ENCODE measurements around the gene POLDIP2. TPM values are rescaled to one million over a fixed set of nuclear protein-coding genes. Genes with fewer than 3 reads are reported as not detected.

The POLDIP2 gene
- total and polyA plus RNA-seq, 2 of the 4 experiments (the other 2 are of a cell fraction), result 66.7 to 77.8 TPM

GRCh38 chr17:28396635-28397239, 39.4 kb upstream of the POLDIP2 start:
- no peak overlapping the region for H2BK120ac ChIP-seq (ENCODE audit: low read depth, low read length)
- no peak overlapping the region for H3K14ac ChIP-seq (replicated peaks; ENCODE audit: low read depth, low read length)
- H3K79me1 ChIP-seq (ENCODE audit: low read depth in 1 of 2, low read length in 2 of 2), result no peaks in the 10 kb centered on the region
- ATAC-seq (ENCODE audit: low read depth) (no peak), DNase-seq (no peak)
- no peak overlapping the region for H2BK5ac ChIP-seq (ENCODE audit: low read depth, low read length, poor library complexity, severe bottlenecking)
- no peak overlapping the region for H2AK9ac ChIP-seq (replicated peaks; ENCODE audit: low read depth, low read length, poor library complexity)
- peaks cover 9% of the 10 kb centered on the region for H3K4me1 ChIP-seq (ENCODE audit: control insufficient read depth, insufficient read depth, low read length)
- in situ Hi-C loops (cut with MboI; ENCODE audit: low sequenced_read_pairs), result no loop called here
- TF ChIP-seq RFX5 (IDR thresholded peaks at IDR 0.05; ENCODE audit: low read depth, low read length) (no peak), USF2 (IDR thresholded peaks at IDR 0.05; ENCODE audit: low read depth, low read length) (no peak), ELK1 (IDR thresholded peaks at IDR 0.05; ENCODE audit: borderline replicate concordance, low read depth, low read length) (no peak), SMC3 (IDR thresholded peaks at IDR 0.05; ENCODE audit: low read depth, low read length) (no peak), MAFK (IDR thresholded peaks at IDR 0.05; ENCODE audit: low read depth, low read length) (no peak), FOS (IDR thresholded peaks at IDR 0.05; ENCODE audit: low read depth, low read length) (no peak), CHD1 (IDR thresholded peaks at IDR 0.05; ENCODE audit: low read depth, low read length) (no peak), MXI1 (IDR thresholded peaks at IDR 0.05; ENCODE audit: borderline replicate concordance, low read depth, low read length) (no peak), RAD21 (IDR thresholded peaks at IDR 0.05; ENCODE audit: low read length) (no peak), POLR2A (IDR thresholded peaks at IDR 0.05; ENCODE audit: low read depth, low read length) (no peak), MAZ (IDR thresholded peaks at IDR 0.05; ENCODE audit: borderline replicate concordance, low read depth, low read length) (no peak), CEBPB (IDR thresholded peaks at IDR 0.05; ENCODE audit: low read depth, low read length) (no peak), BHLHE40 (IDR thresholded peaks at IDR 0.05; ENCODE audit: low read depth, low read length) (no peak), RCOR1 (IDR thresholded peaks at IDR 0.05; ENCODE audit: insufficient replicate concordance, low read length) (no peak), CTCF (conservative IDR thresholded peaks at IDR 0.05; ENCODE audit: low read depth, low read length) (no peak)
- WGBS, 2 experiments (ENCODE audit: extremely low coverage in 2 of 2, insufficient read length in 1 of 2), result 100% methylated on average over 1 of the region's 6 CpGs; no CpG with 5 or more reads in 1 of the 2 experiments
- no peak overlapping the region for H4K8ac ChIP-seq (ENCODE audit: low read depth in 2 of 2, low read length in 2 of 2)
- H3K4me3 ChIP-seq (ENCODE audit: insufficient read depth, low read depth, low read length), result no peak overlapping the region
- no peak overlapping the region for H4K91ac ChIP-seq (ENCODE audit: insufficient read depth, low read depth, low read length)
- H2AFZ ChIP-seq (replicated peaks; ENCODE audit: low read length, poor library complexity), result no peak overlapping the region
- H2AK5ac ChIP-seq (ENCODE audit: low read depth, low read length), result no peak overlapping the region
- no peak overlapping the region for H3K18ac ChIP-seq (ENCODE audit: low read depth, low read length)
- no peak overlapping the region for H4K5ac ChIP-seq (ENCODE audit: low read depth, low read length)
- no peaks in the 10 kb centered on the region for H3K27me3 ChIP-seq (ENCODE audit: control insufficient read depth, insufficient read depth, low read length)
- no peak overlapping the region for H2BK15ac ChIP-seq (ENCODE audit: low read depth, low read length)
- dilution Hi-C loops (cut with HindIII; ENCODE audit: low sequenced_read_pairs, unreplicated experiment), result no loop called here
- peaks cover 27% of the 10 kb centered on the region for H3K36me3 ChIP-seq (ENCODE audit: control insufficient read depth, insufficient read depth, low read length)
- no peak overlapping the region for H3K56ac ChIP-seq (ENCODE audit: extremely low read depth, insufficient read depth, low read length)
- H3K27ac ChIP-seq (ENCODE audit: insufficient read depth, low read length), result no peak overlapping the region
- no peak overlapping the region for H3K4ac ChIP-seq (ENCODE audit: low read depth, low read length)
- no peak overlapping the region for H2BK20ac ChIP-seq (ENCODE audit: low read depth, low read length)
- H3K9me1 ChIP-seq (ENCODE audit: insufficient read depth, low read length), result peaks cover 19% of the 10 kb centered on the region; the same call in 1 of the 2 replicates
- ChIA-PET CTCF (no interaction called here), POLR2A (ENCODE audit: unreplicated experiment) (no interaction called here)
- no peak overlapping the region for H3K4me2 ChIP-seq (ENCODE audit: low read depth, low read length)
- intact Hi-C loops (cut with micrococcal nuclease), result no loop called here
- H3K9me3 ChIP-seq (ENCODE audit: control insufficient read depth, insufficient read depth, low read length), result no peaks in the 10 kb centered on the region
- H3K23ac ChIP-seq (ENCODE audit: low read depth, low read length), result no peak overlapping the region
- H4K20me1 ChIP-seq (ENCODE audit: insufficient read depth, low read length), result no peaks in the 10 kb centered on the region
- no peak overlapping the region for H3K9ac ChIP-seq (ENCODE audit: low read depth, low read length)
- no TSS peak for BruUV-seq (replicated peaks)

Measured in IMR-90 (cell line).